GM12801 (cell line): ENCODE data around the gene CTNNA3.

ENCODE experiments used
- CTCF ChIP-seq: IDR thresholded peaks from one replicate; pipeline ENCODE4 v1.5.1; 2011; ENCODE audit warnings: control low read depth; ENCODE audit not compliant: insufficient read length; ENCODE audit errors: extremely low read depth

The CTNNA3 gene

GRCh38 chr10:67696029-67696428, at the start of gene CTNNA3:
Gene CTNNA3 (minus strand): TSS chr10:67696195.
- no peak for TF ChIP-seq CTCF

DNA sequence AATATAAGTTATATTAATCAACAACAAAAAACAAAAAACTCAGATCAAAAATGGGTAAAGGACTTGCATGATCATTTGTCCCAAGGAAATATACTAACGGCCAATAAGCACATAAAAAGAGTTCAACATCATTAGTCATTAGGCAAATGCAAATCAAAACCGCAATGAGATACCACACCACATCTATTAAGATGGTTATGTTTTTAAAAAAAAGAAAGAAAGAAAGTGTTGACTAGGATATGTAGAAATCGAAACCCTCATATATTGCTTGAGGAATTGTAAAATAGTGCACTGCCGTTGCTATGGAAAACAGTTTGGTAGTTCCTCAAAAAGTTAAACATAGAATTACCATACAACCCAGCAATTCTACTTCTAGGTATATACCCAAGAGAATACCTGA, 39.4 kb upstream of the CTNNA3 start:
- no peak for TF ChIP-seq CTCF

DNA sequence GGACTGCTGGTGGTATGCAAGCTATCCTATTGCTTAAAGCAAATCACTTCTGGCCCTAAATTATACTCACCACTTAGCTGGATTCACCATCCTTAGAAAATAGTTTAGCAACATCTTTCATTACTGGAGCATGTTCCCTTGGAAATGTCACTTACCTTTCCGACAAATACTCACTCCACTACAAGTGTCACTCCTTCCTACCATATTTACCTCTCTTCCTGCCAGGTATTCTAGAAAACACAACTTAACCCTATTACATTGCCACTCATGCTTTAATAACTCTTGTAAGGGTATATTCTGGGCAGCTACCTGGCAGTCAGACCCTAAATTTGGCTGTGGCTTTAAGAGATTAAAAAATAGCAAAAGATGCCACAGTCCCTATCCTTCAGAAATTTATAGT, 37.5 kb upstream of the CTNNA3 start:
- no peak for TF ChIP-seq CTCF

DNA sequence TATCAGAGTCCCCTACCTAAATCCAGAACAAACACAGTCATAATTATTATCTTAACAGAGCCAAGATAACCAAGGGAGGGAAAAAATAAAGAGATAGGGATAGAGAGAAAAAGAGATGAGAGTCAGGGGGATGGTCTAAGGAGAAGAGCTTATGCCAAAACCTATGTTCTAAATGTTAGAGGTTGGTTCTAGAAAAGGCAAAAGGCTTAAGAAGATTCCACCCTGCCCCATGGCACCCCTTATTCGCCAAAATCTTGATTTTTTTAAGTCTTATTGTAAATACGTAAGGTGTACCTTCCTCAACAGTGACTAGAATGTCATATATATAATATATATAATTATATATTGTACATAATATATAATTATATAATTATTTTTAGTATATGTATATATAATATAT, 29.6 kb upstream of the CTNNA3 start:
- no peak for TF ChIP-seq CTCF

- no peak for TF ChIP-seq CTCF
Observed at GRCh38 chr10:67723601-67724000, 27.6 kb upstream of the CTNNA3 start.

GRCh38 chr10:67722113-67722512, 26.1 kb upstream of the CTNNA3 start:
- TF ChIP-seq CTCF: no peak

DNA sequence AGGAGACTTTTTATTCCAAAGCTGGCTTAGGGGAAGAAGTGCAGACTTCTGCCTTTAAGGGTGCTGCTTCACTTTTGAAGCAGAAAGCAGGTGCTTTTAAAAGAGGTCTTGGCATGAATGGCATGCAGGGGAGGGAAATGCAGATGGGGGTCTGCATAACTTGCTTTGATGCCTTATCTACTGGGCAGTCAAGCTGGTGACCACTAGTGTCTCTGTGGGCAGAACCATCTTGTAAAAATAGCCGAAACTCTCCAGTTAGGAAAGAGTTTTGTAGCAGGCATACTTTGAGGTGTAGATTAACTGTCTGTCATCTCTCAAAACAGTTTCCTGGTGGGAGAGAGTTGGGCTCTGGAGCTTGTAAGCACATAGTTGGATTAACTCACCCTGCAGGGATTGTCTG, 9.9 kb upstream of the CTNNA3 start:
- TF ChIP-seq CTCF: no peak

DNA sequence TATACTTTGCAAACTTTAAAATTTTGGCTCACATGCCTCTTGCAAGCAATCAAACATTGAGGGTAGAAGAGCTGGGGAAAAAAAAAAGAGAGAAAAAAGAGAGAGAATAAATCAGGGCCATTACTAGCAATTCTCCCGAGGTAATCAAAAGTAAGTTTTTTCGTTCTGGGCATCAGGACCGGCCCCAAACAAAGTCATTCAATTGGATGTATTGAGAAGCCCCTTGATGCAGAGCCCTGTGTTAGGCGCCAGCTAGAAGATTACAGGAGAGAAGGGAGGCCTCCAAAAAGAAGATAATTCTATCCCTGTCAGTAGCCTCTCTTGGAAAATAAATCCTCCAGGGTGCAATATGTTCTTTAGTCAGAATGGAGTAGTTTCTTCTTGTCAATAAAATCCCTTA, 2.2 kb upstream of the CTNNA3 start:
- no peak for TF ChIP-seq CTCF
